Stimulated activated CD8-positive, alpha-beta memory T cell treated with anti-CD3 and anti-CD28 coated beads, Interleukin-4, amount 100 ng/mL, for 4 hours (primary cell): Measurements from ENCODE around the gene TADA2A.
"Not testable (repeated sequence)": the region's sequence is repeated elsewhere in the genome, so short reads cannot be mapped to it uniquely, and the experiment has no call there.

Experiments used
- DNase-seq, 2 donors: peaks; one replicate each; pipeline ENCODE4 v3.0.0-alpha.2; 2020; ENCODE audit warnings: low read depth in 2 of 2, low spot score in 1 of 2

Gene TADA2A

DNA sequence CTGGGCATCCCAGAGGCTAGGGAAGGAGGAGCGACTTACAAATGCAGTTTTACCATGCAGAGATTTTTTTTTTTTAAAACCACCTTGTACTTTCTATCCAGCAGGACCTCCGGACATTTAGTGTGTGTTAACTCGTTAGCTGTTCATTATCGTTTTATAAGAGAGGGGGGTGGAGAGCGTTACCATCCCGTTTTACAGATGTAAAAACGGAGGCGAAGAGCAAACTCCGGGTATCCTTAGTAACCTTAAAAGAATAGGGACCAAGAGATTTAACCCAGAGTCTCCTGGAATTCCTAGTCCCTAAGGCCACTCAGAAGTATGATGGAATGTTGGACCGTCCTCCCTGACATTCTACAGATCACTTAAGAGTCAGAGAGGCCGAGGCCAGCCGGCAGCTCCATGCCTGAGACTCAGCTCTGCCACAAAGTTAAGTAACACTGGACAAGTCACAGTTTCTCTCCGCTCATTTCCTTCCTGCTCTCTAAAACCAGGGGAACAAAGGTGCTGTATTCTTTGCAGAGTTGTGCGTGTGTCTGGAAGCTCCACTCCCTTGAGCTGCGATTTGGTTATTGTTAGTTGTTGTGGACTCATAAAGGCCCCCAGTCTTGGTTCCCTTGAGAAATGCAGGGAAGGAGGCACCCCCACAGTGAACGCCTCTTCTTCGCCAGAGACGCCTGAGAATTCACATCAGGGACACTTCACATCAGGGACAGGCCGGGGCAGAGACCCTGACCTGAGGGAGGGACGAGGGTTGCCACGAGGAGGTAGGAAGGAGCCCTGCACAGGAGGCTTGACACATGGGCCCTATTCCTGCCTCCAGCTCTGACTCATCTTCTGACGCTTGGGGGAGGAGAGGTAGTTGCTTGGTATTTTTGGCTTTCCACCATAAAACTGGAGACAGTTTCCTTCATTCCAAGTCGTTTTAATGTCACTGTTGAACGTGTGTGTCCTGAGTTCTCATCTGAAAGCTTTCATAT is 84.2 kb downstream of the TADA2A start:
- no peak for DNase-seq

DNA sequence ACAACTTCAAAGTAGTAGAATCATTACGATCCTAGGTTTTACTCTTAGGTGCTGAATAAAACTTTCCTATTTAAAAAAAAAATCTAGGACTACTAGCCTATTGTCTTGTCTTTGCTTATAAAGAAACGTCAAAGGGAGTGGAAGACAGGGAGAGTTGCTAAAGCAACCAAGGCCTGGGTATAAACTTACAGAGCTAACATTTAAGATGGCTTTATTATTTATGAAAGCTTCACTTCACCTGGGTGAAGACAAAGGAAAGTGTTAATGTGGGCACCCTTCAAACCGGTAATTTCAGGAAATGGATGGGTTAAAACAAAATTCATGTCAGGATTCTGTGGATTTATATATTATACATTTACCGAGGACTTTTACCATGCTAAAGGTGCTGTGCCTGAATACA is 85.5 kb downstream of the TADA2A start:
- no peak for DNase-seq

DNA sequence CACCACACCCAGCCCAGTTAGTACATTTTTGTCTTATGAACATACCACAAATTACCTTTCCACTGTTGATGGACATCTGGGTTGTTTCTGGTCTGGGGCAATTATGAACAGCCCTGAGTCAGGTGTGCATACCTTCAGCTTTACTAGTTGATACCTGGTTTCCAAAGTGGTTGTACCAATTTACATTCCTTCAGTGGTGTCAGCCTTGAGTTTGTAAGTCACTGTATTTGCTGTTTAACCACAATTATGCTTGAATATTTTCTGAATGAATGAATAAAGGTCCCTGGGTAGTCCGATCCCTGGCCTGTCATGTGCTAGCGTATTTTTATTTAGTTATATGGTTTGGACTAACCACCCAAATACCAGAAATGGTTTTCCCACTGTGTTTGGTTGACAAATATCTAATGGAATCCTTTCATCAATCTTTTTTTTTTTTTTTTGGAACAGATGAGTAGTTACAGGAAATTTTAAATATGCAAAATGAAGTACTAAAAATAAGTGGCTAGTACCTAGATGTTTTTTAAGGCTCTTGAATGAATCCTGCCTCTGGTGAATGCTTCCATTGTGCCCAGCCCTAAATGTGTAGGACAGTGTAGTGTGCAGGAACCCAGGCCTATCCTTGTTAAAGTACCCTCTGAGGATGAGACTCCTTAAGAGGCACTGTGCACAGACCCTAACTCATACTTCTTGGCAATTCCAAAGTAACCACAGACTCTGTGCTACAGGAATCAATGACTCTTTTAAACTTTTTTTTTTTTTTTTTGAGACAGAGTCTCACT is 86.8 kb downstream of the TADA2A start:
- DNase-seq, result no peak

DNA sequence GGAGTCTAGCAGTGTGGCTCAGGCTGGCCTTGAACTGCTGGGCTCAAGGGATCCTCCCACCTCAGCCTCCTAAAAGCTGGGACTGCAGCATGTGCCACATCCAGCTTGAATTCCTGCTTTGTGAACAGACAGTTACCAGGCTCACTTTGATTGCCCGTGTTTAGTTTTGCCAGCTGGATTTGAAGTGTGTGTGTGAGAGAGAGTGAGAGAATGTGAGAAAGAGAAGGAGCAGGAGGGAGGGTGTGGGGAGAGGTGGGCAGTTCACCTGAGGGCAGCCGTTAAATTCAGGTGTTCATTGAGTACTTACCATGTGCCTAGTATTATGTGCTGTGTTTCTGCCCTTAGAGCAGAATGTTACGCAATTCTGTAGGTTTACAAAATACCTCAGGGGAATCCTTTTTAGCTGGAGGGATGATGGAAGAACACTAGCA is 87.7 kb downstream of the TADA2A start:
- no peak for DNase-seq

DNA sequence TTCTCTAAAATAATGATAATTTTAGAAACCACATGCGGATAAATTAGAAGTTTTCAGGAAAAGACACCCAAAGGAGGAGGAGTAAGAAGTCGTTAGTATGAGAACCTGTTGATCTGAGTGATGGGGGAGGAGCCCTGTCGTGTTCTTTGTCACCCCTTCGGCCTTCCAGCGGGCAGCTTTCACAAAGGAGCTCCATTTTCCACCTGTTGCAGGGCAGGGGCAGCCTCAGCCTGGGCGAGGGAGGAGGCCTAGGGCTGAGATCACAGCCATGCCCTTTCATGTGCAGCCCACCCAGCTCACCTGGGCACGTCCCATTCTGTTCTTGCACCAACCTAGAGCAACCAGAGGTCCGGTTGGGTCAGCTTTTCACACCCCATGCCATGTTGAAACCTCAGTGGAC is 88.3 kb downstream of the TADA2A start:
- no peak for DNase-seq

DNA sequence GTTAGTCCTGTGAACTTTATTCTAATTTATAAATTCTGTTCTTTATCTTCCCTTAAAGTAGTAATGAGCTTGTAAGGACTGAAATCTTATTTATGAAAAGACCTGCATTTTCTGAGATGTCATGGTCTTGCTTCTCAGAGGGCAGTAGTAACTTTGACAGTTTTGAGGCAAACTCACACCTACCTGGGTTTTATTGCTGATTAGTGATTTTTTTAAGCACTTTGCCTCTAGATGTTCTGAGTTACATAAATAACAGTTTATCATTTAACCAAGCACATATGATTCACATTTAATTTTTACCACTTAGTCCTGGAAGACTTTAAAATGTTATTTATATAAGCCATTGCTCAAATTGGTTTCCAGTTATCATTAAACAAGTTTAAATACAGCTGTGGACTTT is 93.7 kb downstream of the TADA2A start:
- DNase-seq, result no peak

DNA sequence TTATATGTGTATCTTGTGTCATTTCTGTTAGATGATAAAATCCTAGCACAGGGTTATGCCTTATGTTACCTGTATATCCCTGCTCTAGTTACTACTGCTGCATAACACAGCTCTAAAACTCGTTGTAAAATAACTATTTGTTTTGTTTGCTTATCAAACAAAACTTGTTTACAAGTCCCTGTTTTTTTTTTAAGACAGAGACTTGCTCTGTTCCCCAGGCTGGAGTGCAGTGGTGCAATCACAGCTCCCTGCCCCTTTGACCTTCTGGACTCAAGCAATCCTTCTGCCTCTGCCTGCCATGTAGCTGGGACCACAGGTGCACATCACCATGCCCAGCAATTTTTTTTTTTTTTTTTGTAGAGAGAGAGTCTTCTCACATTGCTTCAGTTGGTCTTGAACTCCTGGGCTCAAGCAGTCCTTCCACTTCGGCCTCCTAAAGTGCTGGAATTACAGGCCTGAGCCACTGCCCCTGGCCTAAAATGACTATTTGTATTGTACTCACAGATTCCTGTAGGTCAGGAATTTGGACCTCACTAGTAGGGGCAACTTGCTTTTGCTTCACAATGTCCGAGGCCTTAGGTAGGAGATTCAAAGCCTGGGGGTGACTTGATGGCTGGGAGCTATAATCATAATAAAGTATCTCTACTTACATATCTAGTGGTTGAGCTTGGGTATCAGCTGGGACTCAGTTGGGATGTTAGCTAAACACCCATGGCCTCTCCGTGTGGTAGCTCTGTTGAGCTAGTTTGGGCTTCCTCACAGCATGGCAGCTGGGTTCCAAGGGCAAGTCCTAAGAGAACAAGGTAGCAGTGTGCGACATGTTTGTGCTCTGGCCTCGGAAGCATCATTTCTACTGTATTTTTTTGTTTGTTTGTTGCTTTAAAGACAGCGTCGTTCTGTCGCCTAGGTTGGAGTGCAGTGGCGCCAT is 95.6 kb downstream of the TADA2A start:
- no peak for DNase-seq

DNA sequence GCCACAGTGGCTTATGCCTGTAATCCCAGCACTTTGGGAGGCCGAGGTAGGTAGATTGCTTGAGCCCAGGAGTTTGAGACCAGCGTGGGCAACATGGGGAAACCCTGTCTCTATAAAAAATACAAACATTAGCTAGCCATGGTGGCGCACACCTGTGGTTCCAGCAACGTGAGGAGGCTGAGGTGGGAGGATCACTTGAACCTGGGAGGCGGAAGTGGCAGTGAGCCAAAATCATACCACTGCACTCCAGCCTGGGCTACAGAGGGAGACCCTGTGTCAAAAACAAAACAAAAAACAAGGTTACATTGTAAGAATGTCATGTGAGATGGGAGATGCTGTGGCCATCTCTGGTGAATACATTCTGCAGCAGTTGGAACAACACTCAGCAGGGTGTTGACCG is 96.5 kb downstream of the TADA2A start:
- DNase-seq, result no peak

DNA sequence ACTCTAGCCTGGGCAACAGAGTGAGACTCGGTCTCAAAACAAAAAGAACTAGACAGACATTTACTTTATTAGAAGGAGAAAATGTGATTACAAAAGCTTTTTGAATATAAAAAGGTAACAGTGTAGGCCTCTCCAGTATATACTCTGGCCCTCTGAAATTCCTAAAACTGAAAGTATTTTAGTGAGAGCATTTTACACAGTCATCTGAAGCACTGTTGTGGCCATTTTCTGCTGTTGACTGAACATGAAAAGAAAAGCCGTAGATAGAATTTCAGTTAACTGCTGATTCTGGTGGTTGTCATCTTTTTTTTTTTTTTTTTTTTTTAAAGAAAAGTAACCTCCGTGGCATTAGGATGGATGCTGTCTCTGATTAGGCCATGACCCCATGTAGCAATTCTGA is 98.6 kb downstream of the TADA2A start:
- DNase-seq, result no peak

DNA sequence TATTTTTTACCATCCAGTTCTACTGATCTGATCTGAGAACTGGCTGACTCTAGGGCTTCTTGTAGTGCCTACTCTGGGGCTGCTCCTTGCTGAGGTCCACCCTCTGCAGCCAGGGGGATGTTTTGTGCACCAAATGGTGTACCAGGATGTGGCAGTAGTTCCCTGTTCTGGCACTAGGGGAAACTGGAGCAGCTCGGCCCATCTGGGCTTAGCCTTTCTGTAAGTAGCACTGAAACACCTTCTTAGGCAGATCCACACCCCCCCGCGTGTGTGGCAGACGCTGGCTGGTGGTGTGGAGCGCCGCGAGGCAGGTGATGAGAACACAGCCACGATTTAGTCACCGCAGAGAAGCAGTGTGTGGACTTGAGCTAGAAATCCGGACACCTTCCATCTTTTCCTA is 100.0 kb downstream of the TADA2A start:
- no peak for DNase-seq

DNA sequence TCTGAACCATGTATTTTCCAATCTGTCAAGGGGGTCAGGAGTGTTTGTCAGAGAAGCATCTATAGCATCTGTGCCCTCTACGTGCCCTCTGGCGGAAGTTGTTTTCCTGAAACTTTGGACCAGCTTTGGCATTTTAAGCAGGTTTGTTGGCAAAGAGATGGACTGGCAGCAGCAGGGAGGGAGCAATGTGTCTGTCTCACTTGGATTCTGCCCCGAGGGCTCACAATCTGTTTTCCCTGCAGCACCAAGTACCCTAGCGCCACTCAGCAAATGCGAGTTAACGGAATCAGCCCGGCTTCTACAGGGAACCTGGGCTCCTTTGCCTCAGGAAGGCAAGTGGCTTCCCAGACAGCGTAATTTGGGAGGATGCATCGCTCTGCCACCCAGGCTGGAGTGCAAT is 100.4 kb downstream of the TADA2A start:
- no peak for DNase-seq

DNA sequence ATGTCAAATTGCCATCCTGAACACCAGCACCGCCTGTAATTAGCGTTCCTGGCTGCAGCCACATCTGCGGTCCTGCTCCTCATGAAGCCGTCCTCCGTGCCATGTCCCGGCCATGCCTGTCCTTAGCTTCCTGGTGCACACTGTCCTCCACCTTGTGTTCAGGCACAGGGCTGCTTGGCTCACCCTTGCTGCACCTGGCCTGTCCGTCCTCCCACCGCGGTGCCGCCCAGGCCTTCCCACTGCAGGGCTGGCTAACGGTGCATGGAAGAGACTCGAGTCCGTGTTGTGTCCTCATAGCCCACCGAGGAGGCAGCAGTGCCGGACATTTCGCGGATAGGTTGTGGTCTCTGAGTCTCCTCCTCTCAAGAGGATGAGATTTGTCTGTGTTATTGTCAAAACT is 103.4 kb downstream of the TADA2A start:
- DNase-seq, result no peak

DNA sequence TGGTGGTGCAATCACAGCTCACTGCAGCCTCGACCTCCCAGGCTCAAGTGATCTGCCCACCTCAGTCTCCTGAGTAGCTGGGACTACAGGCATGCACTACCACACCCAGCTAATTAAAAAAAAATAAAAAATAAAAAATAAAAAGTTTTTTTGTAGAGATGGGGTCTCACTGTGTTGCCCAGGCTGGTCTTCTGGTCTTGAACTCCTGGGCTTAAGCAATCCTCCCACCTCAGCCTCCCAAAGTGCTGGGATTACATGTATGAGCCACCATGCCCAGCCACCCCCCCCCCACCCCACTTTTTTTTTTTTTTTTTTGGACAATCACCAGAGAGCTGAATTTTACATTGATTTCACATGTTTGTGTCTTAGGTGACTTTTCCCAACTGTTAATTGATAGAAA is 105.0 kb downstream of the TADA2A start:
- not testable (repeated sequence) for DNase-seq

DNA sequence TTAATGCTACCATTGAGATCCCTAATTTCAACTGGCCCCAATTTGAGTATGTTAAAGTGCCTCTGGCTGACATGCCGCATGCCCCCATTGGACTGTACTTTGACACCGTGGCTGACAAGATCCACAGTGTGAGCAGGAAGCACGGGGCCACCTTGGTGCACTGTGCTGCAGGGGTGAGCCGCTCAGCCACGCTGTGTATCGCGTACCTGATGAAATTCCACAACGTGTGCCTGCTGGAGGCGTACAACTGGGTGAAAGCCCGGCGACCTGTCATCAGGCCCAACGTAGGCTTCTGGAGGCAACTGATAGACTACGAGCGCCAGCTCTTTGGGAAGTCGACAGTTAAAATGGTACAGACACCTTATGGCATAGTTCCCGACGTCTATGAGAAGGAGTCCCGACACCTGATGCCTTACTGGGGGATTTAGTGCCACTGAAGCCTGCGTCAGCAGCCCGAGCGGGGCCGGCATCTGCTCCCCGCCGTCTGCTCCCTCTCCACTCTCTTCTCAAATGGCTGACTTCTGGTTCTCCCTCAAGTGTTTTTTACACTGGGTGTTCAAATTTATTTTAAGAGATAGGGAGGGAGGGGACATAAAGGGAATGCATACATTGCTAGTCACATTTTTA is 105.9 kb downstream of the TADA2A start:
- DNase-seq, result no peak

DNA sequence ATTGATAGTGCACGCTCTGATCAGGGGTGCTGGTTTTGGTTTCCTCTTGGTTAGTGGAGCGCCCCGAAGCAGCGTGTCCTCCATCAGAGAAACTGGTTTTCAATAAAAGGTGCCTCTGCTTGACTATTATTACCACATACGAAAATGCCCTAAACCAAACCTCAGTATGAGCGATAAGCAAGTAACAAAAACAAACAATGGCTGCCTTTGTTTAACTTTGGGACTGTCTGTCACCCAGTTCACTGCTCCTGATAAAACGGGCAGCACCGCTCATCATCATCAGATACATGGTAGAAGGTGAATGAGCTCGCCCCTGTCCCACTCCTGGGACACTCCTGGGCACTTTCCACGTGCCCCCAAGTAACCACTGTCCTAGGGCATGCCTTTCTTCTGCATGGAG is 107.0 kb downstream of the TADA2A start:
- DNase-seq, result no peak

DNA sequence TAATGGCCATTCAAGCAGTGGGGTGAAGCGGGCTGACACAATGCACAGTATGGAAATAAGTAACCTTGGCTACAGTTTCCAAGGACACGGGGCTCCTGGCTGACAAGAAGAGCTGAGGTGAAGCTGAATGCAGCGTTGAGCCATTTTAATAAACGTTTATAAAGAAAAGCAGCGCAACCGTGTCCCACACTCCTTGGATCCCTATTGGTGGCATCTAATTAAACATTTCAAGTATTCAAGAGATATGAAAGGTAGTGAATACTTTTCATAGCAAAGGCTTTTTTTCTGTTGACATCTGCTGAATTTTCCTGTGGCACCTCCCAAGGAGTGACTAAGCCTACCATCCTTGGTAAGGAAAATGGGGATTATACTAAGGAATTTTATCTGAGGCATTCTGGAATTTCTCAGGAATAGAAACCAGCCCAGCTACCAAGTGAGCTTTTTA is 109.5 kb downstream of the TADA2A start:
- no peak for DNase-seq

DNA sequence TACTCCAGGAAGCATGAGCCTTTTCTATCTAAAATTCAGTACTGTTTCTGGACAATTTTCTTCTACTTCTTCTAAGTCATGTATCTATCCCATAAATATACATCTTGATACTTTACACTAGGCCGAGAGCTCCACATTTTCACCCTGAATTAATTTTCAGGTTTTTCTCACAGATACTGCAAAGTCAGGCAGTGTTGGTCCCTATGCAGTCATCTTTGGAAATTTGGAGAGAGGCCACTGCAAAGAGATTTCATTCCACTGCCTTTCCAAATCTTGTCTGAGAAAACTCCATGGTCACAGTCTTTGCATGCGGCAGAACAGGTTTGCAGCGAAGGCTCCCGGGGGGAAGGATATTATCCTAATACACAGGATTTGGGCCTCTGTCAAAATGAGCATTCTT is 111.2 kb downstream of the TADA2A start:
- DNase-seq, result no peak

DNA sequence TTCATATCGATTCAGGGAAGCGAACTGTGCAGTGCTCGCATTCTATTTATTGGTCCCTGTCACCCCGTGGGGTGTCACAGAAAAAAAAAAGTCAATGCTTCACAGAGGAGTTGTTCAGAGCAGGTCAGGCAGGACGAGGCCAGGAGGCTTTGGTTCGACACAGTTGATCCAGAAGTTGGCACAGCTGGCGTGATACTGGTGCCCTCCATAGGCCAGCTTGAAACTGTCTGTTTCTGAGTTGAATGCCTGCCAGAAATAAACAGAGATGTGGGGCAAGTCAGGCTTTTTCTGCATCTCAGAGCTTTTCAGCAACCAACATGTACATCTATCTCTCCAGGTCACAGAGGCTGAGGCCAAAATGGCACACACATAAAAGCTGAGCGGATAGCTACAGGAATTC is 112.1 kb downstream of the TADA2A start:
- no peak for DNase-seq

DNA sequence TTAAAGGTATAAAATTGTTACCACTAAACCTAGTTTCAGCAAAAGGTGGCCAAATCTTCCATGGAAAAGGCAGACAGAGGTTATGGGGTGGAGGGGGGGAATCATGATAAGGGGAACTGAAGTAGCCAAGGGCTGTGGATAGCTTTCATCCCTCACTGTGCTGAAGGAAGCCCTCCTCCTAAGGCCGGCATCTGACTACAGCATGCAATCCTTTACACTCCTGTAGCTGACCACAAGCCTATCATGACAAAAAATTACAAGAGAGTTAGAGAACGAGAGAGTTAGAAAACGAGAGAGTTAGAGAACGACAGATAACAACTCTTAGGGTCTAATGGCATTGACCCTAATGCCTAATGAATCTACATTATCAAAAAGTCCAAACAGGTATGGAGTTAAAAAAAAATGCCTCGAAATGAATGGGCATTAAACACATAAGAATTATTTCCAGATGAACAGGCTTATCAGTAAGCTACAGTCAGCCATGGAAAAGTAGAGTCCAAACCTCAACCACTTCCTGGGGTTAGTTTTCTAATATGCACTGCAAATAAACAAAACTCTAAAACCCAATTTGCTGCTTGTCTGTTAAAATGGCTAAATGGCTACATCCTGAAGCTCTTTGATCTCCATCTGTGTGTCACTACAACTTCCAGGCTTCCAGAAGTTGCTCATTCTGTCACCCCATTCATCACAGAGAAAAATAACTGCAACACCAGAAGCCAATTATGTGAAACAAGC is 112.7 kb downstream of the TADA2A start:
- no peak for DNase-seq

DNA sequence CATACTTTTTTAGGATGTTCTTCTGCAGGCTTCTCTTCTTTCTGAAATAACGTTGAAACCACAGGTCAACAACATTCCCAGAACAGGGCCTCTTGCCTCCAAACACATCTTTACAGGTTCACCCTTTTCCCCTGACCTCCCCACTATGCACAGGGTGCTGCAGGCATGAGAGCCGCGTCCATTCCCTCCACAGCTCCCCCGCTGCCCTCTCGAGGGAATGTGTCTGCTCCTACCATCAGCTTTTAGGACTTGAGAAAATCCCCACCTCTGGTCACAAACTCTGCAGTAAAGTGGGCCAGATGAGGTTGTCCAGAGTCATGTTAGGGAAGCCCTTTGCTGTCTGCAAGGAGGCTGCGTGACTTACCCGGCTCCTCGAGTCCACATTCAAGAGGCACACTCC is 113.5 kb downstream of the TADA2A start:
- no peak for DNase-seq
